ENCODE results near the gene ZKSCAN1. TPM values are rescaled to one million over a fixed set of nuclear protein-coding genes. Genes with fewer than 3 reads are reported as not detected.

ZKSCAN1 gene
- total RNA-seq, 2 experiments from 2014 or later = 42.3 to 45.0 TPM

DNA sequence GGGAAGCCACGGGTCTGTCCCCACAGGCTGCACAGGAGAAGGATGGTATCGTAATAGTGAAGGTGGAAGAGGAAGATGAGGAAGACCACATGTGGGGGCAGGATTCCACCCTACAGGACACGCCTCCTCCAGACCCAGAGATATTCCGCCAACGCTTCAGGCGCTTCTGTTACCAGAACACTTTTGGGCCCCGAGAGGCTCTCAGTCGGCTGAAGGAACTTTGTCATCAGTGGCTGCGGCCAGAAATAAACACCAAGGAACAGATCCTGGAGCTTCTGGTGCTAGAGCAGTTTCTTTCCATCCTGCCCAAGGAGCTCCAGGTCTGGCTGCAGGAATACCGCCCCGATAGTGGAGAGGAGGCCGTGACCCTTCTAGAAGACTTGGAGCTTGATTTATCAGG lies 8.1 kb downstream of the ZKSCAN1 start:
- Histone ChIP-seq H3K27ac (ENCODE audit: low read depth in 1 of 2, low read length in 2 of 2) (no peak overlapping the region), H3K36me3 (ENCODE audit: insufficient read depth, low read length) (peaks cover 50% of the 10 kb centered on the region), H3K9me3 (ENCODE audit: control insufficient read depth in 1 of 2, insufficient read depth in 1 of 2, low read length in 2 of 2) (no peaks in the 10 kb centered on the region), H3K4me3 (ENCODE audit: low read length) (no peak overlapping the region), H3K4me1 (ENCODE audit: insufficient read depth, low read length) (peaks cover 13% of the 10 kb centered on the region), H3K27me3 (ENCODE audit: control insufficient read depth in 1 of 2, insufficient read depth in 2 of 2, low read length in 2 of 2) (no peaks in the 10 kb centered on the region)
- CTCF ChIA-PET = no interaction called here
- Mint-ChIP-seq H3K27me3 (no peaks in the 10 kb centered on the region), H3K4me3 (no peak overlapping the region), H3K4me1 (ENCODE audit: low read depth) (peaks cover 8% of the 10 kb centered on the region), H3K9me3 (no peaks in the 10 kb centered on the region), H3K27ac (no peak overlapping the region), H3K36me3 (ENCODE audit: low read depth) (peaks cover 70% of the 10 kb centered on the region)
- intact Hi-C loops (cut with DNase I, micrococcal nuclease) = no loop called here
- TF ChIP-seq, protein P1, sequence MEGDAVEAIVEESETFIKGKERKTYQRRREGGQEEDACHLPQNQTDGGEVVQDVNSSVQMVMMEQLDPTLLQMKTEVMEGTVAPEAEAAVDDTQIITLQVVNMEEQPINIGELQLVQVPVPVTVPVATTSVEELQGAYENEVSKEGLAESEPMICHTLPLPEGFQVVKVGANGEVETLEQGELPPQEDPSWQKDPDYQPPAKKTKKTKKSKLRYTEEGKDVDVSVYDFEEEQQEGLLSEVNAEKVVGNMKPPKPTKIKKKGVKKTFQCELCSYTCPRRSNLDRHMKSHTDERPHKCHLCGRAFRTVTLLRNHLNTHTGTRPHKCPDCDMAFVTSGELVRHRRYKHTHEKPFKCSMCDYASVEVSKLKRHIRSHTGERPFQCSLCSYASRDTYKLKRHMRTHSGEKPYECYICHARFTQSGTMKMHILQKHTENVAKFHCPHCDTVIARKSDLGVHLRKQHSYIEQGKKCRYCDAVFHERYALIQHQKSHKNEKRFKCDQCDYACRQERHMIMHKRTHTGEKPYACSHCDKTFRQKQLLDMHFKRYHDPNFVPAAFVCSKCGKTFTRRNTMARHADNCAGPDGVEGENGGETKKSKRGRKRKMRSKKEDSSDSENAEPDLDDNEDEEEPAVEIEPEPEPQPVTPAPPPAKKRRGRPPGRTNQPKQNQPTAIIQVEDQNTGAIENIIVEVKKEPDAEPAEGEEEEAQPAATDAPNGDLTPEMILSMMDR (IDR thresholded peaks at IDR 0.05) = no peak
- DNase-seq (no peak), ATAC-seq (ENCODE audit: poor library complexity) (no peak)
- POLR2A ChIA-PET = interaction anchor here (1.1 to 2.0 kb wide), 2 partner anchors 8 to 212 kb away, joined by 3 to 6 read pairs; partner anchors contain the start of gene ZKSCAN1

DNA sequence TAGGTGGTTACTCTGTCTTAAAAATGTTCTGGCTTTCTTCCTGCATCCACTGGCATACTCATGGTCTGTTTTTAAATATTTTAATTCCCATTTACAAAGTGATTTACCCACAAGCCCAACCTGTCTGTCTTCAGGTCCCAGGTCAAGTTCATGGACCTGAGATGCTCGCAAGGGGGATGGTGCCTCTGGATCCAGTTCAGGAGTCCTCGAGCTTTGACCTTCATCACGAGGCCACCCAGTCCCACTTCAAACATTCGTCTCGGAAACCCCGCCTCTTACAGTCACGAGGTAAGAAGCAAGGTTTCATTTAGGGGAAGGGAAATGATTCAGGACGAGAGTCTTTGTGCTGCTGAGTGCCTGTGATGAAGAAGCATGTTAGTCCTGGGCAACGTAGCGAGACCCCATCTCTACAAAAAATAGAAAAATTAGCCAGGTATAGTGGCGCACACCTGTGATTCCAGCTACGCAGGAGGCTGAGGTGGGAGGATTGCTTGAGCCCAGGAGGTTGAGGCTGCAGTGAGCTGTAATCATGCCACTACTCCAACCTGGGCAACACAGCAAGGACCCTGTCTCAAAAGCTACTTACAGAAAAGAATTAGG lies 8.7 kb downstream of the ZKSCAN1 start:
- ATAC-seq (ENCODE audit: poor library complexity) = no peak
- H3K9me3 ChIP-seq (ENCODE audit: control insufficient read depth in 1 of 2, insufficient read depth in 1 of 2, low read length in 2 of 2) = no peaks in the 10 kb centered on the region
- no peaks in the 10 kb centered on the region for H3K27me3 ChIP-seq (ENCODE audit: control insufficient read depth in 1 of 2, insufficient read depth in 2 of 2, low read length in 2 of 2)
- H3K9me3 Mint-ChIP-seq = no peaks in the 10 kb centered on the region
- H3K27ac Mint-ChIP-seq = no peak overlapping the region
- TF ChIP-seq, protein P1 (IDR thresholded peaks at IDR 0.05) = no peak
- H3K36me3 Mint-ChIP-seq (ENCODE audit: low read depth) = peaks cover 71% of the 10 kb centered on the region
- peaks cover 13% of the 10 kb centered on the region for H3K4me1 ChIP-seq (ENCODE audit: insufficient read depth, low read length)
- peaks cover 8% of the 10 kb centered on the region for H3K4me1 Mint-ChIP-seq (ENCODE audit: low read depth)
- H3K27ac ChIP-seq (ENCODE audit: low read depth in 1 of 2, low read length in 2 of 2) = no peak overlapping the region
- intact Hi-C loops (cut with DNase I, micrococcal nuclease) = no loop called here
- DNase-seq = no peak
- ChIA-PET CTCF (no interaction called here), POLR2A (interaction anchor here (1.1 to 2.0 kb wide), 2 partner anchors 9 to 211 kb away, joined by 3 to 6 read pairs; partner anchors contain the start of gene ZKSCAN1)
- peaks cover 46% of the 10 kb centered on the region for H3K36me3 ChIP-seq (ENCODE audit: insufficient read depth, low read length)
- H3K4me3 ChIP-seq (ENCODE audit: low read length) = no peak overlapping the region
- no peaks in the 10 kb centered on the region for H3K27me3 Mint-ChIP-seq
- H3K4me3 Mint-ChIP-seq = no peak overlapping the region

DNA sequence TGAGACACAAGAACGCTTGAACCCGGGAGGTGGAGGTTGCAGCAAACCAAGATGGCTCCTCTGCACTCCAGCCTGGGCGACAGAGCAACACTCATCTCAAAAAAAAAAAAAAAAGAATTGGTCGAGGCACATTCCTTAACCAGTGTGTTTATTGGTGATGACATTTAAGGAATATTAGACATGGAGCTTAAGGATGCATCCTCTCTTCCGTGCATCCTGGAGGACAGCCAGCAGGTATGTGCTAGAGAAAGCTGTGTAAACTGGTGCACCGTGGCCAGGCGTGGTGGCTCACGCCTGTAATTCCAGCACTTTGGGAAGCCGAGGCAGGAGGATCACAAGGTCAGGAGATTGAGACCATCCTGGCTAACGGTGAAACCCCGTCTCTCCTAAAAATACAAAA lies 11.8 kb downstream of the ZKSCAN1 start:
- Histone ChIP-seq H3K27ac (ENCODE audit: low read depth in 1 of 2, low read length in 2 of 2) (no peak overlapping the region), H3K4me3 (ENCODE audit: low read length) (no peak overlapping the region), H3K9me3 (ENCODE audit: control insufficient read depth in 1 of 2, insufficient read depth in 1 of 2, low read length in 2 of 2) (no peaks in the 10 kb centered on the region), H3K4me1 (ENCODE audit: insufficient read depth, low read length) (peaks cover 4% of the 10 kb centered on the region), H3K27me3 (ENCODE audit: control insufficient read depth in 1 of 2, insufficient read depth in 2 of 2, low read length in 2 of 2) (no peaks in the 10 kb centered on the region), H3K36me3 (ENCODE audit: insufficient read depth, low read length) (peaks cover 67% of the 10 kb centered on the region)
- Mint-ChIP-seq H3K36me3 (ENCODE audit: low read depth) (peaks cover 81% of the 10 kb centered on the region), H3K9me3 (no peaks in the 10 kb centered on the region), H3K4me3 (no peak overlapping the region), H3K27ac (no peak overlapping the region), H3K4me1 (ENCODE audit: low read depth) (no peaks in the 10 kb centered on the region), H3K27me3 (no peaks in the 10 kb centered on the region)
- CTCF ChIA-PET = no interaction called here
- DNase-seq (no peak), ATAC-seq (ENCODE audit: poor library complexity) (no peak)
- intact Hi-C loops (cut with DNase I, micrococcal nuclease) = no loop called here
- POLR2A ChIA-PET = interaction anchor here (0.6 kb wide), 1 partner anchor 423 kb away, joined by 3 read pairs; no protein-coding TSS in a partner anchor
- TF ChIP-seq, protein P1 (IDR thresholded peaks at IDR 0.05) = no peak
